Right hindlimb (tissue), 1 donor: ENCODE data around the gene CYTH1.
"Not testable (repeated sequence)": the region's sequence is repeated elsewhere in the genome, so short reads cannot be mapped to it uniquely, and the experiment has no call there.

ENCODE experiments used
- DNase-seq: peaks from one replicate; pipeline ENCODE4 v3.0.0-alpha.2; 2018

The CYTH1 gene

DNA sequence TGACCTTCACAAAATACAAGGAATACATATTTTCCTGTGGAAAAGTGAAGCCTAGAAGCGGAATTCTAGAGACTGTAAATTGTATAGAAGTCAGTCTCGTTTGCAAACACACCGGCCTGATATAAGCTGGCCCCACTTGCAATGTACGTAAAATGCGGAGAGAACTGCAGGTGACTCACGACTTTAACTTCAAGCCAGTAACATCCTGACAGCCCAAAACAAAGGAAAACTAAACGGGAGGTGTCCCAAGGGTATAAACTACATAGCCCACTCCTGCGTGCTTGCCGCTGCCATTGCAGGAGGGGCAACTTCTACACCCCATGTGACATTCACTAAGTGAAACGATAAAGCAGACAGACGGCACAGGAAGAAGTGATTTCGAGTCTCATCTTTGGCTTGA is 101.6 kb downstream of the CYTH1 start:
- no peak for DNase-seq

GRCh38 chr17:78679495-78680395 is 102.3 kb downstream of the CYTH1 start:
- no peak for DNase-seq

DNA sequence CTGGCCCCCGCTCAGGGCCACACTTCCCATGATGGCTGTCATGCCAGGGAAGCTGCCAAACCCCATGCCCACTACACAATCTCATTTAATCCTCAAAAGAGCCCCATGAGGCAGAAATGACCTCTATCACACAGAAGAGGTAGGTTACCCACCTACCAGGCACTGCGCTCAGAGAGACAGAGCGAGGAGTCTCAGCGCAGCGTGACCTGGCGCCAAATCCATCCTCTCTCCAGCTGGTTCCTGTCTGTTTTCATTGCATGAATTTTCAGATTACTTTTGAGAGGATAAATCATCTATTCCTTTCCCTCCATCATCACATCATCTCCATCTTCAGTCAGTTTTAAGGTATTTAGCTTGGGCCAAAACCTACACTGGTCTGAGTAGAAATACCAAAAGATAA is 103.4 kb downstream of the CYTH1 start:
- DNase-seq = no peak

DNA sequence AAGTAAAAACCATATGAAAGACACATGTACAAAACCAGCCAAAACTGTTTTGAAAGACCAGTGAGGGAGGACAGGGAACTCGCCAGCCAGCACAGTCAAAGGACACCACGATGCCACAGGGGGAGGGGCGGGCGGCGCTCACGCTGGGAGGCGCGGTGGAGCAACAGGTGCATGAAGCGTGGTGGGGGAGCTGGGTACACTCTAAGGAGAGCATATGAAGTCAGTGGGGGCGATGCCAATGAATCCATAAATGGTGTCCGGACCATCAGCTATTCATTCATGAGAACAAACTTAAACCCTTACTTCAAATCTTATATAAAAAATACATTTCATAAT is 103.9 kb downstream of the CYTH1 start:
- DNase-seq = no peak

- DNase-seq = no peak
Observed at GRCh38 chr17:78677303-78678221, 104.5 kb downstream of the CYTH1 start.

DNA sequence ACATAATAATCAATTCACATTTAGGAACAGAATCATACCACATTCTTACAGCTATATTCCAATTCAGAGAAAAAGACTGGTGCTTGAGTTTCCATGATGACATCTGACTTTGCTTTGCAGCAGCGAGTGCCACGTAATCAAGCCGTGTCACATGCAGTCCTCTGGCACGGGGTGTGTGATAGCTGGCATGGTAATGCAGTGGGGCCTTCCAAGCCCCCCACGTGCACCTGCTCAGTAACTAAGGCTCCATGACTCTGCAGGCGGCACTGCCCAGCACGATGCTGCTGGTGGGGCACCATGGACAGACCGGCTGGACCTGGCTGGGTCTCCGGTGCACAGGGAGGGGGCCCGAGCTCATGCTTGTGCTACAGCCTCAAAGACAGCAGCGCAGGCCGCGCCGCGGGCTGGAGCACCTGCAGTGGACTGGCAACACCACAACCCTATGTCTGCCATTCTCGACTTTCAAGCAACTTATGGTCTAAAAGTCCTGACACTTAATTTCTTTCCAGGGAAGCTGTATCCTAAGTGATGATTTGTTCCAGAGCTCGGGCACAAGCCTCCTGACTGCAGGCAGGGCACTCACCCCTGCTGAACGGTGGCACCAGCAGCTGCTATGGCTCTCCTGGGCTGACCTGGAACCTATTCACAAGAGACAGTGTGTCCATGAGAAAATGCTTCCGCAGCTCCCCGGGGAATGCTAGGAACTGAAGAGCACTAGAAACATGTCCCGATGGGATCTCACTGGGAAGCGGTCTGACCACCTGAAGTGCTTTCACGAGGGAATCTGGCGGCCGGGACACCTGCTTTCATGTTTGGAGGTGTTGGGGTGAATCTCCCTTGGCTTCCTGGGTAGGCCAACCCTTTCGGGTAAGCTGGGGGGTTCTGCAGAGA is 105.4 kb downstream of the CYTH1 start:
- DNase-seq = peak; percentile 47

DNA sequence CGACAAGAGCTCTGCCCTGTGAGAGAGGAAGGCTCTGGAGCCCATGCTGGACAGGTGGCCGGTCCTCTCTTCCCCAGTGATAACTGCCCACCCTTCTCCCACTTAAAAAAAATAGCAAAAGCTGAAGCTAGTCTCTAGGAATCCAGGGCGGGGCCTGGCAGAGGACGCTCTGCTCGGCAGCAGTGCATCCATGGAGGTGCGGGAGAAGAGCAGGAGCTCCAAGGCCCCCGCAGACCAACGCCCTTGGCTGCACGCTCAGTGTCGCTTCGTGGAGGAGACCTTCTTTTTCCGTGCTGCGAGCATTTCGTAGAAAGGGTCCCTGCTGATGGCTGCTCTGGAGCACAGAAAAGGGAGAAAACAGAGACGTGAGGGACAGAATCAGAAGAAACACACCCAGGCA is 106.2 kb downstream of the CYTH1 start:
- DNase-seq = no peak

GRCh38 chr17:78675316-78675616 is 106.8 kb downstream of the CYTH1 start:
- DNase-seq = no peak

DNA sequence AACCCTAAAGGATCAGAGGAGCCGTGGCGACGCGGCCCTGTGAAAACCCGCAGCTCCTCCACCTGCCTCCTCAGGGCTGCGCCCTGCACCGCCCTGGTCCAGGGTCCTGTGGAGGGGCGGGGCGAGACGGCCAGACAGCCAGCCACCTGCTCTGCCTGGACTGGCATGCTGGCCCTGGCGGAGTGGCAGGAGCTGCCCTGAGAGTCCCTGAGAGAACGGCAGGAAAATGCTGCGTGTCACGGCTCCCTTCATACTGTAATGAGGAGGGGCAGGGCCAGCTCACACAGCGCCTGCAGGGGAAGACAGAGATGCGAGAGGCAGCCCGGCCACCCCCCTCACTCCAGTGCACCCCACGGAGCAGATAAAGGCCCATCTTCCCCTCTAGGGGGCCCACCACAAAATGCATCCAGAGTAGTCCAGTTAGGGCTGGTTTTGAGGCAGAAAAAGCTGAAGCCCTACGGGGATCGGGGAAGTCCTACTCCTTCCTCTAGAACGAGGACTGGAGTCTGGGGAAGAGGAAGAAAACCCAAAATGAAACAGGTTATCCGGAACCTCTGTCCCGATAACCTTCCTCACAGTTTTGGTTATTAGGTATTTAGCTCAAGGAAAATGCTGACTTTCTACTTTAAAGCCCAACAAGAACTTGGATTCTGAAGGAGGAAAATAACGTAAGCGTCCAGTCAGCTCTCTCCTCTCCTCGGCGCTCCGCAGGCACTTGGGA is 107.3 kb downstream of the CYTH1 start:
- DNase-seq = no peak

GRCh38 chr17:78674156-78674555 is 107.9 kb downstream of the CYTH1 start:
- no peak for DNase-seq

DNA sequence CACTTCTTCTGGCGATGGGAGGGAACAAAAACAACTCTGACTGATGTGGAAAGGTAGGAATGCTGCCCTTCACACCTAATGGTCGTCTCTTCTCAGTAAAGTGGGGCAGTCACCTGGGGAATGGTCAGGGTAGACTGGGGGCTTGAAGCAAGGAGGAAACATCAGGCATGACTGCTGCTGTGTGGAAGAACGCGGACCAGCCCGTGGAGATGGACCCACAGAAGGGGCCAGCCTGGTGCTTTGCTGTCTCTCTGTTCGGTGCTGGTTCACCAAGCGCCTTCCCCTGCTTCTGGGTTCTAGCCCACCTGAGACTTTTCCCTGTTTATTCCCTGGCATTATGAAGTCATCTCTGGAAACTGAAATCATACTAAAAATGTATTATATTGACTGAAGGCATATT is 108.7 kb downstream of the CYTH1 start:
- no peak for DNase-seq

DNA sequence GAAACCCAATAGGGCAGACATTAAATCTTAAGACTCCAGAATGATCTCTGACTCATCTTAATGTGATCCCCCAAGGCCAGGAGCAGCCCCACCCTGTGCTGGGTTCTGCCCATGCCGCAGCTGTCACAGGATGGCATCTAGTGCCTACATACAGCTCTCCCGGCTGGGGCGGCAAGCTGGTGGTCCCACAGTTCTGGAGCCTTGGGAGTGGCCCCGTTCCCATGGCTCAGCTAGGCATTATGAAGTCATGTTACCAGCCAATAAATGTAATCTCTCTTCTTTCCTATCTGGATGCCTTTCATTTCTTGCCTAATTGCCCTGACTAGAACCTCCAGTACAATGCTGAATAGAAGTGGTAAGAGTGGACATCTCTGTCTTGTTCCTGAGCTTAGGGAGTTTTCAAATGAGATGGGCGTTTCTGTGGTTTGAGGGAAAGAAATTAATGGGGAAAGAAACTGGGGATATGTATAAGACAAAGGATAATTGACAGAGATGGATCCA is 109.2 kb downstream of the CYTH1 start:
- DNase-seq = peak; percentile 50

- no peak for DNase-seq
Observed at GRCh38 chr17:78672005-78672404, 110.1 kb downstream of the CYTH1 start.

GRCh38 chr17:78671726-78672001 is 110.4 kb downstream of the CYTH1 start:
- DNase-seq = not testable (repeated sequence)

- no peak for DNase-seq
Observed at GRCh38 chr17:78670850-78671725, 111.0 kb downstream of the CYTH1 start.

DNA sequence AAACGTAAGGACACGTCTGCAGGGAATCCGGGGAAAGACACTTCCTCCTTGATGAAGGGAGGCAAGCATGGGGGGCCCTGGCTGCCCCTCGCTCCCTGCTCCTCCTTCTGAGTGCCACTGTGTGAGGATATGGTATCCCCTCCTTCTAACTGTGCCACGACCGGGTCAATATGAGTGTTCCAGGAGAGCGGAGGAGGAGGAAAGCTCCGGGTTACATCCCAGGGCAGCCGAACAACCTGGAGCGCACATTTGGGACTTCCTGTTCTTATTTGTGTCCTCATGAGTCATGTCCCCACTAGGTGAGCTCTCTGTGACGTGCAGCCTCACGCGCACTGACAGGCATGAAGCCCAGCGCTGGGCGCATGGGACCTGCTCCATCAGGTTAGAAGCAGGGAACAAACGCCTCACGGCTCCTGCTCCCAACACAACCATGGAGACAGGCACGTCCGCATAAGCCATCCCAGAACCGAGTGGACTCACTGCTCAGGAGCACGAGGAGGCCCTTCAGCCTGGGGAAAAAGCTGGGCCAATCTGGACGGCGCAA is 112.0 kb downstream of the CYTH1 start:
- DNase-seq = no peak

- DNase-seq = no peak
Observed at GRCh38 chr17:78669256-78669974, 112.7 kb downstream of the CYTH1 start.

DNA sequence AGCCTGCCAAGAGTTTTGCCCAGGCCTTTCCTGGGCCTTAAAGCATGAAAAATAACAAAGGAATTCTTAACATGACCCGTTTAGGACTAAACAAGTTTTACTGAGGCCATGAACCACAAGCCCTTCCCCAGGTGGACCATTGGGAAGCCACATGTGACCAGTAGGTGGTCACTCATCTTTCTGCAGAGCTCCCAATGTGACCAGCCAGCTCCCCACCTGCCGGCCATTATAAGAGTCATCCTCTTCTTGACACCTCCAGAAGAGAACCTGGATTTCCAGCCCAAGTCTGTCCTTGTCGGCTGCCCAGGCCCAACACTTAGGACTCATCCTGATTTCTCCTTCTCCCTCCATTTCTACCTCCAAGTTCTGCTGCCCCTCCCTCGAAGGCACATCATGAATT is 113.2 kb downstream of the CYTH1 start:
- no peak for DNase-seq

DNA sequence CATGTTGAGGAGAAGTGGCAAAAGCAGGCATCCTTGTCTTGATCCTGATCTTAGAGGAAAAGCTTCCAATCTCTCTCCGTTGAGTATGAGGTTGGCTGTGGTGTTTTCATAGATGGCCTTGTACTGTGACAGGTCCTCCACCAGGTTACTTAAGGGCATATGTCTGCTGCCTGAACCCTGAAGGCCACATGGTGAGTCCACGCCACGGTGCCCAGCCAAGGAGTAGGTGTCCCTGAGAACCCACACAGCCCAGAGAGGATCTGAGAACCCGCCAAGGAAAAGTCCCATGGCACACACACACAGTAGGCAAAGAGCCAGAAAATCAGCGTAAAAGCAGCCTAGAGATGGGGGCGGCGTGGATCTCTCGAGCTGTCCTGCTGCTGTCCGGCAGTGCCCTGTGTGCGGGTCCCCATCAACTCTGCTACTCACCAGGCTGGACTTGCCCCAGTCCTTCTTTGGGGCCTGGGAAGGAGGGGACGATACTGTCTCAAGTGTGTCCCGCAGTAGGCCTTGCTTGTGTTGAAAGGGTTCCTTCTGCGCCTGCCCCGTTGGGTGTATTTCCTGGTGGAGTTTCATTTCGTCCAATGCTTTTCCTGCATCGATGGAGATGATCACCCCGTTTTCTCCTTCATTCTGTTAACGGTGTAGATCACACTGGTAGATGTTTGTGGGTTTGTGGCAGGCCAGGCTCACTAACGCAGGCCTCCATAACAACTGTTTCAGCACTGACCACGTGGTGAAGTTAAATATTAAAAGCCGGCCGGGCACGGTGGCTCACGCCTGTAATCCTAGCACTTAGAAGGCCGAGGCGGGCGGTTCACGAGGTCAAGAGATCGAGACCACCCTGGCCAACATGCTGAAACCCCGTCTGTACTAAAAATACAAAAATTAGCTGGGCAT is 114.1 kb downstream of the CYTH1 start:
- no peak for DNase-seq
